HCT116 (cell line): ENCODE measurements around the gene UPP1. TPM values are rescaled to one million over a fixed set of nuclear protein-coding genes. Genes with fewer than 3 reads are reported as not detected.

Source experiments
- ATAC-seq: fragments of 200-7000 bp; cut with Tn5 transposase; 2 replicates; pipeline ENCODE4 v1.9.1; 2020; ENCODE audit warnings: mild to moderate bottlenecking, moderate library complexity
- BruUV-seq: library from RNA; stranded (reverse); fragments of 400-500 nt; replicated peaks from 2 replicates; lab custom pipeline; 2021; lab: Mats Ljungman, UMichigan
- CTCF ChIA-PET: fragments of 300-600 bp; sonication (Branson Sonifier 250); formaldehyde crosslinking; loops from one replicate; lab custom pipeline; 2021; ENCODE audit warnings: antibody characterized with exemption; lab: Charles Lee
- POLR2A ChIA-PET: fragments of 300-600, 350-600 bp; sonication (Branson Sonifier 250); formaldehyde crosslinking; loops from one replicate; lab custom pipeline; 2021; ENCODE audit warnings: antibody characterized with exemption; lab: Charles Lee
- RAD21 ChIA-PET, 2 experiments: fragments of 300-600 bp; sonication (Branson Sonifier 250); formaldehyde crosslinking; loops; one replicate each; lab custom pipeline; 2023; ENCODE audit warnings: low total read pairs in 2 of 2; ENCODE audit not compliant: uncharacterized antibody in 2 of 2, unreplicated experiment in 2 of 2, low non-redundant PET in 1 of 2; lab: Charles Lee
- DNase-seq: peaks from one replicate; pipeline ENCODE4 v3.0.0-alpha.2; 2010; ENCODE audit warnings: low read depth, low spot score
- H2AFZ ChIP-seq: fragments of 200-600 bp; shearing (Covaris generic), sonication (generic); 2 replicates; pipeline ENCODE4 v1.6.1; 2017; ENCODE audit warnings: low read depth, mixed run types, mixed read lengths, antibody characterized with exemption, low read length; ENCODE audit not compliant: poor library complexity, severe bottlenecking
- H3K27ac ChIP-seq: 2 replicates; pipeline ENCODE4 v1.5.1; 2012; ENCODE audit warnings: low read depth, low read length
- H3K27me3 ChIP-seq: fragments of 200-600 bp; sonication (generic); 2 replicates; pipeline ENCODE4 v1.6.1; 2016; ENCODE audit warnings: mixed run types, low read length, mixed read lengths; ENCODE audit not compliant: insufficient read depth
- H3K36me3 ChIP-seq, 2 experiments: fragments of 200-500 bp in 1 of 2; fragments of 200-600 bp in 1 of 2; sonication (Bioruptor generic) in 1 of 2; sonication (generic) in 1 of 2; 2 replicates each; pipeline versions ENCODE4 v1.5.1 to v1.6.1; 2014 to 2016; ENCODE audit warnings: low read length in 2 of 2, inconsistent platforms in 1 of 2, mixed read lengths in 1 of 2, mixed run types in 1 of 2; ENCODE audit not compliant: insufficient read depth in 2 of 2, control insufficient read depth in 1 of 2
- H3K4me1 ChIP-seq, 2 experiments: fragments of 200-600 bp in 1 of 2; sonication (generic) in 1 of 2; 2 replicates each; pipeline versions ENCODE4 v1.5.1 to v1.6.1; 2012 to 2017; ENCODE audit warnings: low read length in 2 of 2, inconsistent platforms in 1 of 2, mild to moderate bottlenecking in 1 of 2, mixed read lengths in 1 of 2, mixed run types in 1 of 2, moderate library complexity in 1 of 2; ENCODE audit not compliant: insufficient read depth in 2 of 2, control insufficient read depth in 1 of 2
- H3K4me2 ChIP-seq: fragments of 200-600 bp; sonication (generic); 2 replicates; pipeline ENCODE4 v1.6.1; 2017; ENCODE audit warnings: mixed run types, low read length, mixed read lengths
- H3K4me3 ChIP-seq, 2 experiments: fragments of 200-600 bp in 1 of 2; sonication (generic) in 1 of 2; replicated peaks in 1 of 2; 2 replicates each; pipeline ENCODE4 v1.5.1; 2011 to 2016; ENCODE audit warnings: low read length in 2 of 2, control low read depth in 1 of 2, low read depth in 1 of 2, mild to moderate bottlenecking in 1 of 2, mixed read lengths in 1 of 2, mixed run types in 1 of 2
- H3K79me2 ChIP-seq: fragments of 200-600 bp; sonication (generic); 2 replicates; pipeline ENCODE4 v1.6.1; 2017; ENCODE audit warnings: mild to moderate bottlenecking, mixed run types, low read length, moderate library complexity, mixed read lengths; ENCODE audit not compliant: insufficient read depth
- H3K9ac ChIP-seq: fragments of 200-600 bp; sonication (generic); 2 replicates; pipeline ENCODE4 v1.6.1; 2016; ENCODE audit warnings: low read length, mixed read lengths
- H3K9me2 ChIP-seq: fragments of 200-600 bp; sonication (generic), shearing (Covaris generic); 2 replicates; pipeline ENCODE4 v1.6.1; 2017; ENCODE audit warnings: mixed run types, mild to moderate bottlenecking, moderate library complexity; ENCODE audit not compliant: insufficient read depth
- H3K9me3 ChIP-seq, 2 experiments: fragments of 200-500 bp in 1 of 2; fragments of 200-600 bp in 1 of 2; sonication (Bioruptor generic) in 1 of 2; sonication (generic) in 1 of 2; 2 replicates each; pipeline ENCODE4 v1.6.1; 2014 to 2017; ENCODE audit warnings: low read length in 2 of 2, mixed read lengths in 2 of 2, inconsistent platforms in 1 of 2, low read depth in 1 of 2, mild to moderate bottlenecking in 1 of 2, mixed run types in 1 of 2, moderate library complexity in 1 of 2; ENCODE audit not compliant: control insufficient read depth in 1 of 2, insufficient read depth in 1 of 2
- H4K20me1 ChIP-seq: fragments of 200-600 bp; sonication (generic), shearing (Covaris generic); 2 replicates; pipeline ENCODE4 v1.6.1; 2017; ENCODE audit warnings: mixed run types, mild to moderate bottlenecking, moderate library complexity; ENCODE audit not compliant: insufficient read depth
- CBX3 ChIP-seq: IDR thresholded peaks from 2 replicates; pipeline ENCODE4 v1.6.1; 2012; ENCODE audit warnings: low read depth
- EGR1 ChIP-seq: IDR thresholded peaks from 2 replicates; pipeline ENCODE4 v1.6.1; 2012; ENCODE audit warnings: low read depth
- ELF1 ChIP-seq: IDR thresholded peaks from 2 replicates; pipeline ENCODE4 v1.6.1; 2012; ENCODE audit warnings: low read depth, borderline replicate concordance
- EZH2 ChIP-seq: fragments of 200-600 bp; sonication (generic); IDR thresholded peaks from 2 replicates; pipeline ENCODE4 v1.6.1; 2017; ENCODE audit warnings: antibody characterized with exemption, mixed run types
- EZH2phosphoT487 ChIP-seq: fragments of 200-600 bp; IDR thresholded peaks from 2 replicates; pipeline ENCODE4 v1.6.1; 2018; ENCODE audit warnings: antibody characterized with exemption, borderline replicate concordance
- JUND ChIP-seq: IDR thresholded peaks from 2 replicates; pipeline ENCODE4 v1.6.1; 2012
- MAX ChIP-seq: IDR thresholded peaks from 2 replicates; pipeline ENCODE4 v1.6.1; 2012
- POLR2A ChIP-seq: IDR thresholded peaks from 2 replicates; pipeline ENCODE4 v1.7.0; 2011; ENCODE audit warnings: borderline replicate concordance; ENCODE audit not compliant: insufficient read depth, insufficient read length; ENCODE audit errors: extremely low read depth
- POLR2AphosphoS5 ChIP-seq: IDR thresholded peaks from 2 replicates; pipeline ENCODE4 v1.6.1; 2011; ENCODE audit warnings: mild to moderate bottlenecking, low read depth, low read length, moderate library complexity
- SIN3A ChIP-seq: IDR thresholded peaks from 2 replicates; pipeline ENCODE4 v1.6.1; 2012; ENCODE audit warnings: low read depth
- SP1 ChIP-seq: IDR thresholded peaks from 2 replicates; pipeline ENCODE4 v1.6.1; 2012; ENCODE audit warnings: low read depth
- SRF ChIP-seq: IDR thresholded peaks from 2 replicates; pipeline ENCODE4 v1.6.1; 2012; ENCODE audit warnings: low read depth
- TCF7L2 ChIP-seq: IDR thresholded peaks from 2 replicates; pipeline ENCODE4 v1.7.0; 2011; ENCODE audit warnings: borderline replicate concordance, inconsistent platforms; ENCODE audit not compliant: insufficient read depth, insufficient read length; ENCODE audit errors: extremely low read depth
- YY1 ChIP-seq: IDR thresholded peaks from 2 replicates; pipeline ENCODE4 v1.6.1; 2011; ENCODE audit warnings: low read length, low read depth, moderate library complexity, mild to moderate bottlenecking; ENCODE audit not compliant: insufficient replicate concordance; ENCODE audit errors: extremely low read depth
- ZBTB33 ChIP-seq: IDR thresholded peaks from 2 replicates; pipeline ENCODE4 v1.6.1; 2011; ENCODE audit warnings: mild to moderate bottlenecking, low read length, moderate library complexity; ENCODE audit not compliant: insufficient replicate concordance; ENCODE audit errors: extremely low read depth
- ZFX ChIP-seq: fragments of 450-650 bp; IDR thresholded peaks from 2 replicates; pipeline ENCODE4 v1.6.1; 2017
- ZNF274 ChIP-seq: fragments of 200-500 bp; sonication (Bioruptor generic); IDR thresholded peaks from 2 replicates; pipeline ENCODE4 v1.6.1; 2014; ENCODE audit warnings: mild to moderate bottlenecking, low read depth, low read length, inconsistent platforms
- intact Hi-C: fragments of 100-400 bp; cut with micrococcal nuclease; formaldehyde crosslinking; loops from 2 replicates; pipeline ENCODE4 v1.10.0; 2022
- total RNA-seq: library from RNA; stranded (reverse); gene quantifications from one replicate; pipeline ENCODE4 v1.2.1, GENCODE V29; 2021; ENCODE audit not compliant: unreplicated experiment

UPP1 gene
- total RNA-seq, 1 experiment from 2014 or later: 42.7 TPM

- intact Hi-C loops: no loop called here
- no peak for ATAC-seq
- H3K27me3 ChIP-seq: no peaks in the 10 kb centered on the region
- H3K4me3 ChIP-seq: no peak overlapping the region
- H2AFZ ChIP-seq: no peak overlapping the region
- no peak for DNase-seq
- H3K4me2 ChIP-seq: no peak overlapping the region
- ChIA-PET RAD21 (no interaction called here), POLR2A (no interaction called here), CTCF (interaction anchor here (1.9 to 4.0 kb wide), 2 partner anchors 8 to 166 kb away, joined by 8 to 31 read pairs; no protein-coding TSS in a partner anchor)
- no peaks in the 10 kb centered on the region for H3K9me2 ChIP-seq
- no peaks in the 10 kb centered on the region for H3K4me1 ChIP-seq
- H3K9me3 ChIP-seq: no peaks in the 10 kb centered on the region
- H4K20me1 ChIP-seq: no peaks in the 10 kb centered on the region
- H3K9ac ChIP-seq: no peak overlapping the region
- H3K36me3 ChIP-seq: peaks cover 5 to 10% of the 10 kb centered on the region in 2 experiments; a peak in 2 of 4 replicates
- H3K27ac ChIP-seq: no peak overlapping the region
- no peak for TF ChIP-seq EZH2
- no peak for TF ChIP-seq JUND
- TF ChIP-seq SRF: no peak
- TF ChIP-seq ELF1: no peak
- TF ChIP-seq TCF7L2: no peak
- TF ChIP-seq MAX: no peak
- TF ChIP-seq SIN3A: no peak
- no peak for TF ChIP-seq SP1
- no peak for TF ChIP-seq EZH2phosphoT487
- TF ChIP-seq ZFX: no peak
- TF ChIP-seq POLR2A: no peak
- TF ChIP-seq CBX3: no peak
- TF ChIP-seq ZNF274: no peak
- TF ChIP-seq EGR1: no peak
- no peak for TF ChIP-seq POLR2AphosphoS5
- no peak for TF ChIP-seq ZBTB33
- no peak for TF ChIP-seq YY1
- no peaks in the 10 kb centered on the region for H3K79me2 ChIP-seq
- BruUV-seq: no TSS peak
Observed at GRCh38 chr7:48111596-48111995, 22.5 kb downstream of the UPP1 start.
